HCT116 (cell line): ENCODE measurements around the gene XKR3. TPM values are rescaled to one million over a fixed set of nuclear protein-coding genes. Genes with fewer than 3 reads are reported as not detected.
"Not testable (repeated sequence)": the region's sequence is repeated elsewhere in the genome, so short reads cannot be mapped to it uniquely, and the experiment has no call there.

Experiments used
- ATAC-seq: fragments of 200-7000 bp; cut with Tn5 transposase; 2 replicates; pipeline ENCODE4 v1.9.1; 2020; ENCODE audit warnings: mild to moderate bottlenecking, moderate library complexity
- BruUV-seq: library from RNA; stranded (reverse); fragments of 400-500 nt; replicated peaks from 2 replicates; lab custom pipeline; 2021; lab: Mats Ljungman, UMichigan
- CTCF ChIA-PET: fragments of 300-600 bp; sonication (Branson Sonifier 250); formaldehyde crosslinking; loops from one replicate; lab custom pipeline; 2021; ENCODE audit warnings: antibody characterized with exemption; lab: Charles Lee
- POLR2A ChIA-PET: fragments of 300-600, 350-600 bp; sonication (Branson Sonifier 250); formaldehyde crosslinking; loops from one replicate; lab custom pipeline; 2021; ENCODE audit warnings: antibody characterized with exemption; lab: Charles Lee
- RAD21 ChIA-PET, 2 experiments: fragments of 300-600 bp; sonication (Branson Sonifier 250); formaldehyde crosslinking; loops; one replicate each; lab custom pipeline; 2023; ENCODE audit warnings: low total read pairs in 2 of 2; ENCODE audit not compliant: uncharacterized antibody in 2 of 2, unreplicated experiment in 2 of 2, low non-redundant PET in 1 of 2; lab: Charles Lee
- DNase-seq: peaks from one replicate; pipeline ENCODE4 v3.0.0-alpha.2; 2010; ENCODE audit warnings: low read depth, low spot score
- H2AFZ ChIP-seq: fragments of 200-600 bp; shearing (Covaris generic), sonication (generic); 2 replicates; pipeline ENCODE4 v1.6.1; 2017; ENCODE audit warnings: low read depth, mixed run types, mixed read lengths, antibody characterized with exemption, low read length; ENCODE audit not compliant: poor library complexity, severe bottlenecking
- H3K27ac ChIP-seq: 2 replicates; pipeline ENCODE4 v1.5.1; 2012; ENCODE audit warnings: low read depth, low read length
- H3K27me3 ChIP-seq: fragments of 200-600 bp; sonication (generic); 2 replicates; pipeline ENCODE4 v1.6.1; 2016; ENCODE audit warnings: mixed run types, low read length, mixed read lengths; ENCODE audit not compliant: insufficient read depth
- H3K36me3 ChIP-seq, 2 experiments: fragments of 200-500 bp in 1 of 2; fragments of 200-600 bp in 1 of 2; sonication (Bioruptor generic) in 1 of 2; sonication (generic) in 1 of 2; 2 replicates each; pipeline versions ENCODE4 v1.5.1 to v1.6.1; 2014 to 2016; ENCODE audit warnings: low read length in 2 of 2, inconsistent platforms in 1 of 2, mixed read lengths in 1 of 2, mixed run types in 1 of 2; ENCODE audit not compliant: insufficient read depth in 2 of 2, control insufficient read depth in 1 of 2
- H3K4me1 ChIP-seq, 2 experiments: fragments of 200-600 bp in 1 of 2; sonication (generic) in 1 of 2; 2 replicates each; pipeline versions ENCODE4 v1.5.1 to v1.6.1; 2012 to 2017; ENCODE audit warnings: low read length in 2 of 2, inconsistent platforms in 1 of 2, mild to moderate bottlenecking in 1 of 2, mixed read lengths in 1 of 2, mixed run types in 1 of 2, moderate library complexity in 1 of 2; ENCODE audit not compliant: insufficient read depth in 2 of 2, control insufficient read depth in 1 of 2
- H3K4me2 ChIP-seq: fragments of 200-600 bp; sonication (generic); 2 replicates; pipeline ENCODE4 v1.6.1; 2017; ENCODE audit warnings: mixed run types, low read length, mixed read lengths
- H3K4me3 ChIP-seq, 2 experiments: fragments of 200-600 bp in 1 of 2; sonication (generic) in 1 of 2; replicated peaks in 1 of 2; 2 replicates each; pipeline ENCODE4 v1.5.1; 2011 to 2016; ENCODE audit warnings: low read length in 2 of 2, control low read depth in 1 of 2, low read depth in 1 of 2, mild to moderate bottlenecking in 1 of 2, mixed read lengths in 1 of 2, mixed run types in 1 of 2
- H3K79me2 ChIP-seq: fragments of 200-600 bp; sonication (generic); 2 replicates; pipeline ENCODE4 v1.6.1; 2017; ENCODE audit warnings: mild to moderate bottlenecking, mixed run types, low read length, moderate library complexity, mixed read lengths; ENCODE audit not compliant: insufficient read depth
- H3K9ac ChIP-seq: fragments of 200-600 bp; sonication (generic); 2 replicates; pipeline ENCODE4 v1.6.1; 2016; ENCODE audit warnings: low read length, mixed read lengths
- H3K9me2 ChIP-seq: fragments of 200-600 bp; sonication (generic), shearing (Covaris generic); 2 replicates; pipeline ENCODE4 v1.6.1; 2017; ENCODE audit warnings: mixed run types, mild to moderate bottlenecking, moderate library complexity; ENCODE audit not compliant: insufficient read depth
- H3K9me3 ChIP-seq, 2 experiments: fragments of 200-500 bp in 1 of 2; fragments of 200-600 bp in 1 of 2; sonication (Bioruptor generic) in 1 of 2; sonication (generic) in 1 of 2; 2 replicates each; pipeline ENCODE4 v1.6.1; 2014 to 2017; ENCODE audit warnings: low read length in 2 of 2, mixed read lengths in 2 of 2, inconsistent platforms in 1 of 2, low read depth in 1 of 2, mild to moderate bottlenecking in 1 of 2, mixed run types in 1 of 2, moderate library complexity in 1 of 2; ENCODE audit not compliant: control insufficient read depth in 1 of 2, insufficient read depth in 1 of 2
- H4K20me1 ChIP-seq: fragments of 200-600 bp; sonication (generic), shearing (Covaris generic); 2 replicates; pipeline ENCODE4 v1.6.1; 2017; ENCODE audit warnings: mixed run types, mild to moderate bottlenecking, moderate library complexity; ENCODE audit not compliant: insufficient read depth
- CTCF ChIP-seq, 3 experiments: fragments of 200-600 bp in 1 of 3; sonication (generic) in 1 of 3; IDR thresholded peaks in 2 of 3; conservative IDR thresholded peaks in 1 of 3; 2 replicates each; pipeline ENCODE4 v1.5.1; 2012 to 2017; ENCODE audit warnings: low read depth in 2 of 3, low read length in 2 of 3, antibody characterized with exemption in 1 of 3, borderline replicate concordance in 1 of 3, control low read depth in 1 of 3, mild to moderate bottlenecking in 1 of 3, mixed read lengths in 1 of 3, mixed run types in 1 of 3, moderate library complexity in 1 of 3; ENCODE audit not compliant: insufficient read depth in 1 of 3
- EZH2 ChIP-seq: fragments of 200-600 bp; sonication (generic); IDR thresholded peaks from 2 replicates; pipeline ENCODE4 v1.6.1; 2017; ENCODE audit warnings: antibody characterized with exemption, mixed run types
- FOSL1 ChIP-seq: IDR thresholded peaks from 2 replicates; pipeline ENCODE4 v1.6.1; 2012; ENCODE audit warnings: low read depth
- MAX ChIP-seq: IDR thresholded peaks from 2 replicates; pipeline ENCODE4 v1.6.1; 2012
- intact Hi-C: fragments of 100-400 bp; cut with micrococcal nuclease; formaldehyde crosslinking; loops from 2 replicates; pipeline ENCODE4 v1.10.0; 2022
- total RNA-seq: library from RNA; stranded (reverse); gene quantifications from one replicate; pipeline ENCODE4 v1.2.1, GENCODE V29; 2021; ENCODE audit not compliant: unreplicated experiment

The XKR3 gene
- total RNA-seq, 1 experiment from 2014 or later: not detected

GRCh38 chr22:16866167-16866566 is 41.0 kb upstream of the XKR3 start:
- no peak overlapping the region for H3K27ac ChIP-seq
- H3K36me3 ChIP-seq: no peaks in the 10 kb centered on the region
- peaks cover 4 to 11% of the 10 kb centered on the region in 2 experiments; a peak in 3 of 4 replicates for H3K4me1 ChIP-seq
- H3K9ac ChIP-seq: no peak overlapping the region
- no TSS peak for BruUV-seq
- H3K79me2 ChIP-seq: no peaks in the 10 kb centered on the region
- DNase-seq (no peak), ATAC-seq (no peak; the same call in 1 of the 2 replicates)
- CTCF ChIA-PET: no interaction called here
- intact Hi-C loops: no loop called here
- no peaks in the 10 kb centered on the region for H3K9me2 ChIP-seq
- H3K27me3 ChIP-seq: no peaks in the 10 kb centered on the region
- POLR2A ChIA-PET: no interaction called here
- RAD21 ChIA-PET: no interaction called here
- no peak for TF ChIP-seq MAX
- no peak for TF ChIP-seq FOSL1
- no peak for TF ChIP-seq CTCF (IDR thresholded peaks at IDR 0.05 in 2 of 3, conservative IDR thresholded peaks at IDR 0.05 in 1 of 3; ENCODE audit: borderline replicate concordance in 1 of 3, insufficient read depth in 1 of 3, low read depth in 2 of 3, low read length in 2 of 3)
- TF ChIP-seq EZH2: no peak
- H3K4me3 ChIP-seq: no peak overlapping the region
- H4K20me1 ChIP-seq: no peaks in the 10 kb centered on the region
- H3K4me2 ChIP-seq: peak overlapping the region; percentile 30; the same call in 1 of the 2 replicates
- no peaks in the 10 kb centered on the region for H3K9me3 ChIP-seq
- H2AFZ ChIP-seq: no peak overlapping the region

- H3K9me2 ChIP-seq, H3K27me3 ChIP-seq, RAD21 ChIA-PET, H3K27ac ChIP-seq, H3K9me3 ChIP-seq, H2AFZ ChIP-seq, POLR2A ChIA-PET, H4K20me1 ChIP-seq, H3K4me2 ChIP-seq, H3K4me3 ChIP-seq, H3K4me1 ChIP-seq, DNase-seq, H3K36me3 ChIP-seq, intact Hi-C loops, H3K79me2 ChIP-seq, H3K9ac ChIP-seq, BruUV-seq, CTCF ChIA-PET, ATAC-seq: not testable (repeated sequence)
These were observed 31.6 kb upstream of the XKR3 start for GRCh38 chr22:16856851-16857250.
